Colonic mucosa (tissue), 4 donors: ENCODE measurements around the gene ANXA3. TPM values are rescaled to one million over a fixed set of nuclear protein-coding genes. Genes with fewer than 3 reads are reported as not detected.

Source experiments
- DNase-seq: peaks from one replicate; pipeline ENCODE4 v3.0.0-alpha.2; 2020
- H3K27ac ChIP-seq: fragments of 200-600 bp; one replicate; pipeline ENCODE4 v1.8.0; 2021
- H3K27me3 ChIP-seq: fragments of 200-600 bp; one replicate; pipeline ENCODE4 v1.8.0; 2021
- H3K36me3 ChIP-seq: fragments of 200-600 bp; one replicate; pipeline ENCODE4 v1.8.0; 2021
- H3K4me1 ChIP-seq: fragments of 200-600 bp; one replicate; pipeline ENCODE4 v1.8.0; 2021; ENCODE audit warnings: mild to moderate bottlenecking
- H3K4me3 ChIP-seq: fragments of 200-600 bp; one replicate; pipeline ENCODE4 v1.8.0; 2021
- H3K9ac ChIP-seq, 2 donors: one replicate each; pipeline ENCODE4 v1.7.0; 2013; ENCODE audit warnings: control low read depth in 2 of 2, low read depth in 2 of 2, low read length in 2 of 2
- H3K9me3 ChIP-seq: fragments of 200-600 bp; one replicate; pipeline ENCODE4 v1.8.0; 2021
- intact Hi-C: fragments of 100-400 bp; cut with DNase I; formaldehyde crosslinking; loops from one replicate; pipeline ENCODE4 v1.14.1; 2022
- total RNA-seq, 2 donors: library from RNA; stranded (reverse); fragmentation: NEBNext Ultra II Directional in 1 of 2; extraction: Animal tissue kit (Norgen Biotek cat#: 25700) in 1 of 2; gene quantifications; one replicate each; pipeline ENCODE4 v1.2.1, GENCODE V29; 2021
- TF ChIP-seq, protein P1 (sequence below): fragments of 200-600 bp; IDR thresholded peaks from one replicate; pipeline ENCODE4 v1.8.0; 2022; ENCODE audit warnings: antibody characterized with exemption, mild to moderate bottlenecking
- donor health status: healthy.
- donor health status: DM: no; HTN: no; CAD: no.
- donor health status: DM: no; HTN: no; CAD: no.

ANXA3 gene
- total RNA-seq, 2 donors from 2014 or later: 58.9 to 59.2 TPM

DNA sequence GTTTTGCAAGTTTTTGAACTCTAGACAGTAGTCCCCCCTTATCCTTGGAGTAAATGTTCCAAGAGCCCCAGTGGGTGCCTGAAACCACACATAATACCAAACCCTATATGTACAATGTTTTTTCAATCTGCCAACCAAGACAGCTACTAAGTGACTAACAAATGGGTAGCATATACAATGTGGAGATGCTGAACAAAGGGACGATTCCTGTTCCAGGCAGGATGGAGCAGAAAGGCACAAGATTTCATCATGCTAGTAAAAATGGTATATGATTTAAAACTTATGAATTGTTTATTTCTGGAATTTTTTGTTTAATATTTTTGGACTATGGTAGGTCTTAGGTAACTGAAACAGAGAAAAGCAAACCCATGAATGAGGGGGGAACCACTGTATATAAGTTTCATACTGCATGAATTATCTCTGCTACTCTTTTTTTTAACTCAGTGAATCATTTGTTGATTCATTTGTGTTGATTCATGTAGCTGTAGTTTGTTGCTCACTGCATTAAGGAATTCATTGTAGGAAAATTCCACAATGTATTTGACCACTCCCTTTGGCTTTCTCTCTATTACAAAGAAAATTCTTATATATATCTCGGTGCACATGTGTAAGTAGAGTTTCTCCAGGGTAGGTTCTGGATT is 21.9 kb upstream of the ANXA3 start:
- H3K36me3 ChIP-seq: no peaks in the 10 kb centered on the region
- no peaks in the 10 kb centered on the region for H3K27me3 ChIP-seq
- no peak overlapping the region for H3K27ac ChIP-seq
- intact Hi-C loops: no loop called here
- H3K4me3 ChIP-seq: no peak overlapping the region
- H3K4me1 ChIP-seq: no peaks in the 10 kb centered on the region
- DNase-seq: no peak
- H3K9me3 ChIP-seq: no peaks in the 10 kb centered on the region
- H3K9ac ChIP-seq: no peak overlapping the region
- TF ChIP-seq, protein P1, sequence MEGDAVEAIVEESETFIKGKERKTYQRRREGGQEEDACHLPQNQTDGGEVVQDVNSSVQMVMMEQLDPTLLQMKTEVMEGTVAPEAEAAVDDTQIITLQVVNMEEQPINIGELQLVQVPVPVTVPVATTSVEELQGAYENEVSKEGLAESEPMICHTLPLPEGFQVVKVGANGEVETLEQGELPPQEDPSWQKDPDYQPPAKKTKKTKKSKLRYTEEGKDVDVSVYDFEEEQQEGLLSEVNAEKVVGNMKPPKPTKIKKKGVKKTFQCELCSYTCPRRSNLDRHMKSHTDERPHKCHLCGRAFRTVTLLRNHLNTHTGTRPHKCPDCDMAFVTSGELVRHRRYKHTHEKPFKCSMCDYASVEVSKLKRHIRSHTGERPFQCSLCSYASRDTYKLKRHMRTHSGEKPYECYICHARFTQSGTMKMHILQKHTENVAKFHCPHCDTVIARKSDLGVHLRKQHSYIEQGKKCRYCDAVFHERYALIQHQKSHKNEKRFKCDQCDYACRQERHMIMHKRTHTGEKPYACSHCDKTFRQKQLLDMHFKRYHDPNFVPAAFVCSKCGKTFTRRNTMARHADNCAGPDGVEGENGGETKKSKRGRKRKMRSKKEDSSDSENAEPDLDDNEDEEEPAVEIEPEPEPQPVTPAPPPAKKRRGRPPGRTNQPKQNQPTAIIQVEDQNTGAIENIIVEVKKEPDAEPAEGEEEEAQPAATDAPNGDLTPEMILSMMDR: no peak

DNA sequence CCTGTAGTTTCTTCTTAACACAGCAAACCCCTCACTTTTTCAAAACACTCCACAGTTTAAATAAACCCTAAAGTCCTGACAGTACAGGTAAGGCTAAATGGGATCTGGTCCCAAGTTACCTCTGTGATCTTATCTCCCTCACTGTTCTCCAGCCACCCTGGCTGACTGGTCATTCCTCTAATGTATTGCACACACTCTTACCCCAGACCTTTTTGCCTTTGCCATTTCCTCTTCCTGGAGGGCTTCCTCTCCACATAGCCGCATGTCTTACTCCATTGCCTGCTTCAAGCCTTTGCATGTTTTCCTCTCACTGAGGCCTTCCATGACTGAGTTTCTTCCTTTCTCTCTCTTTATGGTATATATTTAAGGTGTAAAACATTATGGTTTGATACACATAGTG is 19.5 kb upstream of the ANXA3 start:
- Histone ChIP-seq H3K36me3 (no peaks in the 10 kb centered on the region), H3K27me3 (no peaks in the 10 kb centered on the region), H3K9me3 (no peaks in the 10 kb centered on the region), H3K4me3 (no peak overlapping the region), H3K27ac (no peak overlapping the region), H3K9ac (no peak overlapping the region), H3K4me1 (no peaks in the 10 kb centered on the region)
- intact Hi-C loops: no loop called here
- DNase-seq: no peak
- TF ChIP-seq, protein P1: no peak

DNA sequence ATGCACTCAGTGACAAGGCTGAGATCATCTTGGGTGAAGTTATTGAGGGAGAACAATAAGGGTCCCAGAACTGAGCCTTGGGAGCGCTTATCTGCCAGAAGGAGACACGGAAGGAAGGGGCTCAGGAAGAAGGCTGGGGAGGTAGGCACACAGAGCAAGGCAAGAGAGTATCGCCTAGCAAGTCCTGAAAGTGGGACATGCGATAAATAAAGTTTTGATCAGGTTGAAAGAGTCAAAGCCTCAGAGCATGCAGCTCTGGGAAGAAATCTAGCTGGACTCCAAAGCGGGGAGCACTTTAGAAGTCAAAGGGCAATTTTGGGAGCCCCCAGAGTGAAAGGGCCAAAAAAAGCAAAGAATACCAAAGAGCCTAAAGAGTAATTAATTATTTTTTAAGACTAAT is 17.7 kb upstream of the ANXA3 start:
- H3K27me3 ChIP-seq: no peaks in the 10 kb centered on the region
- H3K9ac ChIP-seq: no peak overlapping the region
- no peak overlapping the region for H3K27ac ChIP-seq
- TF ChIP-seq, protein P1: no peak
- no peaks in the 10 kb centered on the region for H3K4me1 ChIP-seq
- DNase-seq: no peak
- intact Hi-C loops: no loop called here
- H3K36me3 ChIP-seq: no peaks in the 10 kb centered on the region
- H3K9me3 ChIP-seq: no peaks in the 10 kb centered on the region
- H3K4me3 ChIP-seq: no peak overlapping the region

DNA sequence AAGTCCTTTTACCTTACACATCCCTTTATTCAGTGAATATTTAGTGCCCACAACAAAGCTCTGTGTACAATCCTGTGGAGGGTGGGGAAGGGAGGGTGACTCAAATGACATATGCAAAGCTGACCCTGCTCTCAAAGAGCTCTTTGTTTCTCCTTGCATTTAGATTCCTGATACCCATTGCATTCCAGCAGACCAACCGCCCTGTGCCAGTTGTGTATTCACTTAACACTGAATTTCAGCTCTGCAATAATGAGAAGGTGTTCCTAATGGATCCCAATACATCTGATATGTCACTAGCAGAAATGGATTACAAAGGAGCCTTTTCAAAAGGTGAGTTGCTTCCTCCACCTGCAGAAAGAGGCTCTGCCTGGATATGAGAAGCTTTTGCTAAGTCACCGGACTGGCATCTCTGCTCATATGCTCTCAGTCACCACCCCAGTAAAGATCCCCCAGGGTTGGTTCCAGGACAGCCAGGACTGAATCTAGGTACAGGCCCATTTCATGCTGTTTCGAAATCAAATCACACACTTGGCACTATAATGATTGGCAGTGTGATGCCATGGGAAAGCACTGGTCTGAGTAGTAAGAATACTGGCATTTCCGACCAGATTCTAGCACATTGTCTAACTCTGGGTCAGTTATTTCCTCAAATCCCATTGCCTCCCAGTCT is 17.1 kb upstream of the ANXA3 start:
- no peak overlapping the region for H3K4me3 ChIP-seq
- intact Hi-C loops: no loop called here
- no peaks in the 10 kb centered on the region for H3K27me3 ChIP-seq
- no peaks in the 10 kb centered on the region for H3K9me3 ChIP-seq
- H3K27ac ChIP-seq: no peak overlapping the region
- DNase-seq: no peak
- H3K4me1 ChIP-seq: no peaks in the 10 kb centered on the region
- H3K36me3 ChIP-seq: no peaks in the 10 kb centered on the region
- TF ChIP-seq, protein P1: no peak
- H3K9ac ChIP-seq: no peak overlapping the region

DNA sequence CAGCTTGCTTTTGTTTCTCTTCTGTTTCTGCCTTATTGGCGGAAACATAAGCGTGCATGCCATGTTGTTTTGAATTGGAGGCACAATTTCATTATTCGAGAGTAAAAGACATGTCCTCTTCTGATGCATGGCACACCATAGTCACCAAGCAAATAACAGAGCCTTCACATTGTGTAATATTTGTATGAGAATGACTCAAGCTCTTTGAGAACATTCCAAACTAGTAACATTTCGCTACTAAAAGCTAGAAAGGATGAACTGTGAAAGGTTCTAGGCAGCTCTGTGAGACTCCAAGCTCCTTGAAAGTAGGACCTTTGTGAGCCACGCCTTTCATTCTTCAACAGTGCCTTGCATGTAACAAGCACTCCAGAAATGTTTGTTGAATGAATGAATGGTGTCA is 9.2 kb upstream of the ANXA3 start:
- Histone ChIP-seq H3K4me3 (no peak overlapping the region), H3K27me3 (no peaks in the 10 kb centered on the region), H3K4me1 (no peaks in the 10 kb centered on the region), H3K27ac (no peak overlapping the region), H3K36me3 (no peaks in the 10 kb centered on the region), H3K9ac (no peak overlapping the region), H3K9me3 (no peaks in the 10 kb centered on the region)
- no peak for DNase-seq
- TF ChIP-seq, protein P1: no peak
- intact Hi-C loops: no loop called here
